ENCODE measurements around the gene HYAL4.

- TF ChIP-seq CTCF (IDR thresholded peaks at IDR 0.05): no peak
- TF ChIP-seq EZH2 (IDR thresholded peaks at IDR 0.05; ENCODE audit: borderline replicate concordance, insufficient read depth, low read depth, low read length, poor library complexity, severe bottlenecking): no peak
These were observed 24.1 kb upstream of the HYAL4 start for GRCh38 chr7:123820864-123821263.
